ENCODE results near the gene ZRSR2.
"Not testable (repeated sequence)": the region's sequence is repeated elsewhere in the genome, so short reads cannot be mapped to it uniquely, and the experiment has no call there.

Gene ZRSR2

DNA sequence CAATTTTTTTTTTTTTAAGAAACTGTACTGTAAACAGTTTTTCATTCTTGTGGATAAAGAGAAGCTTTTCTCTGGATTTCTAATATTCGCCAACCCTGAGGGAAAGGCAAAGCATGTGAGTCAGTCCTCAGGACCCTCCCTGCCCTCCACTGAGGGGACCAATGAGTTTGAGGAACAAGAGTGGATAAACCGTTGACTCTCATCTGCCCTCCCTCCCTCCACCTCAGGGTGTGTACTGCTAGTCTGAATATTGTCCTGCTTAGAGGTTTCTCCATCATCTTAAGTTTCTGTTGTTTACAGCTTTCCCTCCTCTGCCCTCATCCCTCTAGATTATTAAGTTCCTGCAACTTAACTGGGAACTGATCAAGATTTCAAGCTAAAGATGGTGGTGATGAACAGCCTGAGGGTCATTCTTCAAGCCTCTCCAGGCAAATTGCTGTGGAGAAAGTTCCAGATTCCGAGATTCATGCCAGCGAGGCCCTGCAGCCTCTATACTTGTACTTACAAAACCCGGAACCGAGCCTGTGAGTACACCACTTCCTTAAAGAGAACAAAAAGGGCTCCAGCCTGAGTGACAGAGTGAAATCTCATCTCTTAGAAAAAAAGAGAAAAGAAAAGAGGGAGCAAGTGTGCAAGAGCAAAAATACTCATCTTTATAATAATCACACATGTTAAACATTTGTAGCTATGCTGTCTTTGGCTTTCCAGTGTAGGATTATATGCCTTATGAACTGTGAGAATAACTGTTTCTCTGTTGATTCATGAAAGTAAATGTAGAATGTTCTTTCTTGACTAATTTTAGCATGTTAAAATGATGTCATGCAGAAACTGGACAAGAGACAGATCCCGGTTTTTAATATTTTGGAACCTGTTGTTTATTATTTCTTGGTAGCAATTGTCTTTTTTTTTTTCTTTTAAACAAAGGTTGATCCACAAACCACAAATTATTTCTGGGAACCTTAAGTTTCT, 40.4 kb upstream of the ZRSR2 start:
- DNase-seq (ENCODE audit: extremely low spot score), result no peak
- ChIA-PET POLR2A (interaction anchor here (0.6 kb wide), 1 partner anchor 105 kb away, joined by 4 read pairs; no protein-coding TSS in a partner anchor), CTCF (interaction anchor here (0.5 to 0.6 kb wide), 2 partner anchors 12 to 88 kb away, joined by 3 to 5 read pairs; partner anchors contain the start of gene CA5B)
- no peak for TF ChIP-seq FOXK2 (IDR thresholded peaks at IDR 0.05)
- TF ChIP-seq ARNT (IDR thresholded peaks at IDR 0.05), result no peak
- TF ChIP-seq HDGF (IDR thresholded peaks at IDR 0.05; ENCODE audit: borderline replicate concordance), result no peak
- TF ChIP-seq SP1 (IDR thresholded peaks at IDR 0.05), result no peak
- no peak for TF ChIP-seq TARDBP (IDR thresholded peaks at IDR 0.05)
- TF ChIP-seq FOXM1 (IDR thresholded peaks at IDR 0.05; ENCODE audit: borderline replicate concordance), result no peak
- TF ChIP-seq, protein P1, sequence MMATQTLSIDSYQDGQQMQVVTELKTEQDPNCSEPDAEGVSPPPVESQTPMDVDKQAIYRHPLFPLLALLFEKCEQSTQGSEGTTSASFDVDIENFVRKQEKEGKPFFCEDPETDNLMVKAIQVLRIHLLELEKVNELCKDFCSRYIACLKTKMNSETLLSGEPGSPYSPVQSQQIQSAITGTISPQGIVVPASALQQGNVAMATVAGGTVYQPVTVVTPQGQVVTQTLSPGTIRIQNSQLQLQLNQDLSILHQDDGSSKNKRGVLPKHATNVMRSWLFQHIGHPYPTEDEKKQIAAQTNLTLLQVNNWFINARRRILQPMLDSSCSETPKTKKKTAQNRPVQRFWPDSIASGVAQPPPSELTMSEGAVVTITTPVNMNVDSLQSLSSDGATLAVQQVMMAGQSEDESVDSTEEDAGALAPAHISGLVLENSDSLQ (IDR thresholded peaks at IDR 0.05), result no peak
- no peak for TF ChIP-seq SUZ12 (IDR thresholded peaks at IDR 0.05)
- no peak for TF ChIP-seq ZNF384 (IDR thresholded peaks at IDR 0.05)
- no peak for TF ChIP-seq LEF1 (IDR thresholded peaks at IDR 0.05; ENCODE audit: borderline replicate concordance)
- TF ChIP-seq ELF4 (IDR thresholded peaks at IDR 0.05), result no peak
- TF ChIP-seq NFRKB (IDR thresholded peaks at IDR 0.05), result no peak
- no peak for TF ChIP-seq FOXA1 (IDR thresholded peaks at IDR 0.05)
- no peak for TF ChIP-seq L3MBTL2 (conservative IDR thresholded peaks at IDR 0.05)
- TF ChIP-seq BHLHE40 (IDR thresholded peaks at IDR 0.05; ENCODE audit: borderline replicate concordance), result no peak

DNA sequence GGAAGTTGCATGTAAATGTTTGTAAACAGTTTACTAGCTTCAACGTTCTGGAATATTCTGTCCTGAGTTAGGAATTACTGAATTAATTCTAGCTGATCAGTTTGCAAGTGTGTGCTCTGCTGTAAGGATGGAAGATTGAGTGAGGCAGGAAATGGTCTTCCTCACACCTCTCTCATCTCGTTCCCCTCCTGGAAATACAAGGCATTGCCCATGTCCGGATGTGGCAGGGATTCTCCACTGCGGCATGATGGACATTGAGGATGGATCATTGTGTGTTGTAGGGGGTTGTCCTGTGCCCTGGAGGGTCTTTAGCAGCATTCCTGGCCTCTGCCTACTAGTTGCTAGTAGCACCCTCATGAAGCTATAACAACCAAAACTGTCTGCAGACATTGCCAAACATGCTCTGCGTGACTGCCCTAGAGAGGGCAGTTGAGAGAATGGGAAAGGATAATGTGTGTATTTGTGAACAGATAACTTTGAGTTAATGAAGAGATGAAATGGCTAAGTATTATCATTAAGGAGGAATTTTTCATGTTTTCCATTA, 39.6 kb upstream of the ZRSR2 start:
- POLR2A ChIA-PET, result no interaction called here
- TF ChIP-seq BHLHE40 (IDR thresholded peaks at IDR 0.05; ENCODE audit: borderline replicate concordance), result no peak
- no peak for TF ChIP-seq CTBP1 (IDR thresholded peaks at IDR 0.05; ENCODE audit: borderline replicate concordance)
- TF ChIP-seq TARDBP (IDR thresholded peaks at IDR 0.05), result no peak
- TF ChIP-seq HDGF (IDR thresholded peaks at IDR 0.05; ENCODE audit: borderline replicate concordance), result no peak
- no peak for TF ChIP-seq ARNT (IDR thresholded peaks at IDR 0.05)
- TF ChIP-seq FOXA1 (IDR thresholded peaks at IDR 0.05), result no peak
- no peak for TF ChIP-seq SP1 (IDR thresholded peaks at IDR 0.05)
- no peak for TF ChIP-seq L3MBTL2 (conservative IDR thresholded peaks at IDR 0.05)
- TF ChIP-seq LEF1 (IDR thresholded peaks at IDR 0.05; ENCODE audit: borderline replicate concordance), result no peak
- TF ChIP-seq SUZ12 (IDR thresholded peaks at IDR 0.05), result no peak
- TF ChIP-seq FOXM1 (IDR thresholded peaks at IDR 0.05; ENCODE audit: borderline replicate concordance), result no peak
- TF ChIP-seq, protein P1 (IDR thresholded peaks at IDR 0.05), result no peak
- no peak for TF ChIP-seq ZNF384 (IDR thresholded peaks at IDR 0.05)
- no peak for TF ChIP-seq ELF4 (IDR thresholded peaks at IDR 0.05)
- no peak for TF ChIP-seq FOXK2 (IDR thresholded peaks at IDR 0.05)
- TF ChIP-seq NFRKB (IDR thresholded peaks at IDR 0.05), result no peak
- DNase-seq (ENCODE audit: extremely low spot score), result no peak
- CTCF ChIA-PET, result interaction anchor here (0.6 kb wide), 1 partner anchor 13 kb away, joined by 3 read pairs; the partner anchor contains the start of gene CA5B

DNA sequence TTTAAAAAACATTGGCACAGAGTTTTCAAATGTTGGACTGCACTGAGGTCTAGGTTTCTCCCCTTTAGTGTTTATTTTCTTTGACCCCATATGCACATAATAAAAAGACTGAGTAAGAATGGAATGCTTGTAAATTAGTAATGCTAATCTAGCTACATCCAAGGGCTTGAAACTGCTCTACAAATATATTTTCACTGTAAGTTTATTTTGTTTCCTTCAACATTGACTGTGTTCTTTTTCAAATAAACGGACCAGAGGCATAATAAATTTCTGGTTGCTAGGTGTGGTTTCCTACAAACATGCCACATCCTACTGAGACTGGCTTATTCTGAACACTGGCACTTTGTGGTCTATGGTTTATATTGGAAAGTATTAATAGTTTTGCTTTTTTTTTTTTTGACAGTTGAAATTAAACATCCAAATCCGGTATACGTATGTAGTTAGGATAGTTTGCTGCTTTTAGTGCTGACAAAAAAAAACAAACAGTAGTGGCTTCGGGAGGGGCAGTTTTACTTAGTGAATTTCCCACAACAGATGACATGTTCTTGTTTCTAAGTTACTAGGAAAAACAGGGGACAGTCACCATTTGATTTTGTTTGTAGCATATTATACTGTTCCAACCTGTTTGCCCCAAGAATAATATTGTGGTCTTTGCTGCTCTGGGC, 39.0 kb upstream of the ZRSR2 start:
- no peak for TF ChIP-seq ZNF384 (IDR thresholded peaks at IDR 0.05)
- 0 out of 2 replicates have a peak, but pooled peaks have one; percentile 30 for TF ChIP-seq CTBP1 (IDR thresholded peaks at IDR 0.05; ENCODE audit: borderline replicate concordance)
- DNase-seq (ENCODE audit: extremely low spot score), result no peak
- CTCF ChIA-PET, result no interaction called here
- POLR2A ChIA-PET, result no interaction called here

DNA sequence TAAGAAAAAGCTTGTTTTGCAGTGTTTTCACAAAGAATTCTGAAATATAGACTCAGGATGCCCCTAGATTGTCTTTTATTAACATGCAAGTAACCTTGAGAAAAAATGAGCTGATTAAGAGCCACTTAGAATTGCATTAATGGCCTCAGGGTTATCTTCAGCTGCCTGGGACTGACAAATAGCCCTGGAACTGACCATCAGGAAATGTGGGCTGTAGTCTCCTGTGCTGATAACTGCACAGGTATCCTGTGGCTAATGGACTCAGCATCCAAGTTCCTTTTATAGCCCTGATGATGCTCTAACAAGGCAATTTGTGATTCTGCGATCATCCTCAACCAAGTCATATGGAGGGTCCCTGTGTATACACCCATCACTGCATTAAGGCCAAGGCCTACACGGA, 35.2 kb upstream of the ZRSR2 start:
- TF ChIP-seq HDGF (IDR thresholded peaks at IDR 0.05; ENCODE audit: borderline replicate concordance) (no peak), FOXK2 (IDR thresholded peaks at IDR 0.05) (no peak), FOXM1 (IDR thresholded peaks at IDR 0.05; ENCODE audit: borderline replicate concordance) (no peak), TARDBP (IDR thresholded peaks at IDR 0.05) (no peak), ZNF384 (IDR thresholded peaks at IDR 0.05) (no peak), L3MBTL2 (conservative IDR thresholded peaks at IDR 0.05) (no peak), NFRKB (IDR thresholded peaks at IDR 0.05) (no peak), ARNT (IDR thresholded peaks at IDR 0.05) (no peak), BHLHE40 (IDR thresholded peaks at IDR 0.05; ENCODE audit: borderline replicate concordance) (no peak), FOXA1 (IDR thresholded peaks at IDR 0.05) (no peak), SUZ12 (IDR thresholded peaks at IDR 0.05) (no peak), SP1 (IDR thresholded peaks at IDR 0.05) (no peak), ELF4 (IDR thresholded peaks at IDR 0.05) (no peak), CTBP1 (IDR thresholded peaks at IDR 0.05; ENCODE audit: borderline replicate concordance) (no peak)
- TF ChIP-seq, protein P1 (IDR thresholded peaks at IDR 0.05), result no peak
- ChIA-PET POLR2A (no interaction called here), CTCF (interaction anchor here (0.5 kb wide), 1 partner anchor 257 kb away, joined by 5 read pairs; no protein-coding TSS in a partner anchor)
- DNase-seq (ENCODE audit: extremely low spot score), result no peak

DNA sequence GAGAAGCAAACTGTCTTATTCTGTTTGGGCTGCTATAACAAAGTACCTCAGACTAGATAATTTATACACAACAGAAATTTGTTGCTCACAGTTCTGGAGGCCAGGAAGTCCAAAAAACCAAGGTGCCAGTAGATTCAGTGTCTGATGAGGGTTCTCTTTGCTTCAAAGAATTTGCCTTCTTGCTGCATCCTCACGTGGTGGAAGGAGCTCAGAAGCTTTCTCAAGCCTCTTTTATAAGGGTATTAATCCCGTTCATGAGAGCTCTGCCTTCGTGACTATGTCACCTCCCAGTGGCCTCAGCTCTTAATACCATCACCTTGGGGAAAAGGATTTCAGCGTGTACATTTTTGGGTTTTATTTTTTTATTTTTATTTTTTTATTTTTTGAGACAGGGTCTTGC, 32.1 kb upstream of the ZRSR2 start:
- no peak for DNase-seq (ENCODE audit: extremely low spot score)
- TF ChIP-seq, protein P1 (IDR thresholded peaks at IDR 0.05), result no peak
- ChIA-PET CTCF (interaction anchor here (0.7 kb wide), 1 partner anchor 399 kb away, joined by 4 read pairs; no protein-coding TSS in a partner anchor), POLR2A (no interaction called here)

DNA sequence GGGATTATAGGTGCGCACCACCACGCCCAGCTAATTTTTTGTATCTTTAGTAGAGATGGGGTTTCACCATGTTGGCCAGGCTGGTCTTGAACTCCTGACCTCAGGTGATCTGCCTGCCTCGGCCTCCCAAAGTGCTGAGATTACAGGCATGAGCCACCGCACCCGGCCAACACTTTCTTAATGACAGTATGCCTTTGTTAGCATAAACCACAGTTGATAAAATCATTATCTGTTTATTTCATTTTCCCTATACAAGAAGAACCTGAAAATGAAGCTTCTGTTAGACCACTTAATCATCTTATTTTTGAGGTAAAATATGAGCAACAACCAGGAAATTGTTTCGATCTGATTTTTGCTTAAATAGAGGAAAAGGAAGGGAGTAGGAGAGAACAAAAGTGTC, 30.4 kb upstream of the ZRSR2 start:
- DNase-seq (ENCODE audit: extremely low spot score); POLR2A ChIA-PET; CTCF ChIA-PET: not testable (repeated sequence)
